MM.1S (cell line): ENCODE data around the gene PDE4A.
A peak's percentile ranks its signal among the peaks of the same experiment; 100 is the strongest.

ENCODE experiments used
- DNase-seq: peaks from one replicate; pipeline ENCODE4 v3.0.0-alpha.2; 2015
- H2AFZ ChIP-seq: fragments of 300-600 bp; sonication (generic); 2 replicates; pipeline ENCODE4 v1.6.0; 2016; ENCODE audit warnings: antibody characterized with exemption, low read length
- H3F3A ChIP-seq: fragments of 300-600 bp; sonication (generic); 2 replicates; pipeline ENCODE4 v1.6.1; 2016; ENCODE audit warnings: mild to moderate bottlenecking, antibody characterized with exemption, low read length, moderate library complexity, mixed read lengths; ENCODE audit not compliant: insufficient read depth
- H3K27ac ChIP-seq: fragments of 300-600 bp; sonication (generic); 2 replicates; pipeline ENCODE4 v1.5.1; 2016; ENCODE audit warnings: mild to moderate bottlenecking, low read length
- H3K27me3 ChIP-seq: fragments of 300-600 bp; sonication (generic); replicated peaks from 2 replicates; pipeline ENCODE4 v1.6.0; 2016; ENCODE audit warnings: low read length; ENCODE audit not compliant: insufficient read depth
- H3K36me3 ChIP-seq: fragments of 300-600 bp; sonication (generic); replicated peaks from 2 replicates; pipeline ENCODE4 v1.6.1; 2016; ENCODE audit warnings: mild to moderate bottlenecking, low read length, mixed read lengths; ENCODE audit not compliant: insufficient read depth
- H3K4me1 ChIP-seq: fragments of 300-600 bp; sonication (generic); 2 replicates; pipeline ENCODE4 v1.6.1; 2016; ENCODE audit warnings: low read length, mixed read lengths
- H3K4me2 ChIP-seq: fragments of 300-600 bp; sonication (generic); 2 replicates; pipeline ENCODE4 v1.6.0; 2016; ENCODE audit warnings: low read depth, low read length
- H3K4me3 ChIP-seq: fragments of 300-600 bp; sonication (generic); 2 replicates; pipeline ENCODE4 v1.5.1; 2016; ENCODE audit warnings: low read length, mixed read lengths
- H3K79me2 ChIP-seq: fragments of 300-600 bp; sonication (generic); 2 replicates; pipeline ENCODE4 v1.6.1; 2016; ENCODE audit warnings: mixed run types, low read length, mixed read lengths
- H3K9ac ChIP-seq: fragments of 300-600 bp; sonication (generic); 2 replicates; pipeline ENCODE4 v1.6.1; 2016; ENCODE audit warnings: low read length, mixed read lengths
- H3K9me2 ChIP-seq: fragments of 300-600 bp; sonication (generic); replicated peaks from 2 replicates; pipeline ENCODE4 v1.6.1; 2016; ENCODE audit warnings: mild to moderate bottlenecking, low read length, mixed read lengths; ENCODE audit not compliant: insufficient read depth
- H3K9me3 ChIP-seq: fragments of 300-600 bp; sonication (generic); replicated peaks from 2 replicates; pipeline ENCODE4 v1.6.1; 2016; ENCODE audit warnings: mild to moderate bottlenecking, low read length, mixed read lengths; ENCODE audit not compliant: insufficient read depth
- H4K20me1 ChIP-seq: fragments of 300-600 bp; sonication (generic); 2 replicates; pipeline ENCODE4 v1.6.1; 2016; ENCODE audit warnings: mild to moderate bottlenecking, low read length, moderate library complexity, mixed read lengths; ENCODE audit not compliant: insufficient read depth
- EZH2 ChIP-seq: fragments of 300-600 bp; sonication (generic); optimal IDR thresholded peaks from 2 replicates; pipeline ENCODE3; 2017; ENCODE audit warnings: low read depth, mild to moderate bottlenecking, antibody characterized with exemption, low read length, mixed read lengths
- EZH2phosphoT487 ChIP-seq: fragments of 300-600 bp; sonication (generic); IDR thresholded peaks from 2 replicates; pipeline ENCODE4 v1.6.1; 2018; ENCODE audit warnings: antibody characterized with exemption, low read length
- TF ChIP-seq, protein P1 (sequence below): fragments of 300-600 bp; sonication (generic); IDR thresholded peaks from 2 replicates; pipeline ENCODE4 v1.5.1; 2016; ENCODE audit warnings: antibody characterized with exemption, low read length, mixed read lengths

The PDE4A gene

DNA sequence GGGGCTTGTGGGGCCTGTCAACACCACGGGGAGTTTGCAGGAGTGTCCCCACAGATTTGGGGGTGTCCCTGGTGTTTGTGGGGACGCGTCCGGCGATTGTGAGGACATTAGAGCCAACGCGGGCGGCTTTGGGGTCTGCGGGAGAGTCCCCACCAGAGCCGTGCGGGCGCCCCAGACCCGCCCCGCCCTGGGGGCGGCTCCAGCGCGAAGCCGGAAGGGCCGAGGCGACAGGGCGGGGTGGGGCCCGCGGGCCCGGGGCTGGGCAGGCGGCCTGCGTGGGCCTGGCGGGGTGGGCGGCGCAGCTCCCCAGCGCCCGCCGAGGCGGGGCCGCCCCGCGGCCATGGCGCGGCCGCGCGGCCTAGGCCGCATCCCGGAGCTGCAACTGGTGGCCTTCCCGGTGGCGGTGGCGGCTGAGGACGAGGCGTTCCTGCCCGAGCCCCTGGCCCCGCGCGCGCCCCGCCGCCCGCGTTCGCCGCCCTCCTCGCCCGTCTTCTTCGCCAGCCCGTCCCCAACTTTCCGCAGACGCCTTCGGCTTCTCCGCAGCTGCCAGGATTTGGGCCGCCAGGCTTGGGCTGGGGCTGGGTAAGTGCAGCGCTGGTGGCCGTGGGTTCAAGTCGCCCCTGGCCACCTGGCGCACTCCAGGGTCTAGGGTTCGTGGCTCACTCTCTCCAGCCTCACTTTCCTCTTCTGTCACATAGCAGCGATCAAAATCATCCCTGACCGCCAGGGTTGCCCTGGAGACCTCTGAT, 10.3 kb downstream of the PDE4A start:
- Histone ChIP-seq H3K4me2 (no peak overlapping the region), H3K79me2 (peaks cover 18% of the 10 kb centered on the region), H2AFZ (no peak overlapping the region), H3K27ac (no peak overlapping the region), H3K9ac (no peak overlapping the region), H3K9me2 (no peaks in the 10 kb centered on the region), H4K20me1 (no peaks in the 10 kb centered on the region), H3K36me3 (no peaks in the 10 kb centered on the region), H3K9me3 (no peaks in the 10 kb centered on the region), H3K4me3 (no peak overlapping the region), H3K27me3 (no peaks in the 10 kb centered on the region), H3F3A (peaks cover 22% of the 10 kb centered on the region), H3K4me1 (peaks cover 16% of the 10 kb centered on the region)
- TF ChIP-seq EZH2 (no peak), EZH2phosphoT487 (no peak)
- TF ChIP-seq, protein P1, sequence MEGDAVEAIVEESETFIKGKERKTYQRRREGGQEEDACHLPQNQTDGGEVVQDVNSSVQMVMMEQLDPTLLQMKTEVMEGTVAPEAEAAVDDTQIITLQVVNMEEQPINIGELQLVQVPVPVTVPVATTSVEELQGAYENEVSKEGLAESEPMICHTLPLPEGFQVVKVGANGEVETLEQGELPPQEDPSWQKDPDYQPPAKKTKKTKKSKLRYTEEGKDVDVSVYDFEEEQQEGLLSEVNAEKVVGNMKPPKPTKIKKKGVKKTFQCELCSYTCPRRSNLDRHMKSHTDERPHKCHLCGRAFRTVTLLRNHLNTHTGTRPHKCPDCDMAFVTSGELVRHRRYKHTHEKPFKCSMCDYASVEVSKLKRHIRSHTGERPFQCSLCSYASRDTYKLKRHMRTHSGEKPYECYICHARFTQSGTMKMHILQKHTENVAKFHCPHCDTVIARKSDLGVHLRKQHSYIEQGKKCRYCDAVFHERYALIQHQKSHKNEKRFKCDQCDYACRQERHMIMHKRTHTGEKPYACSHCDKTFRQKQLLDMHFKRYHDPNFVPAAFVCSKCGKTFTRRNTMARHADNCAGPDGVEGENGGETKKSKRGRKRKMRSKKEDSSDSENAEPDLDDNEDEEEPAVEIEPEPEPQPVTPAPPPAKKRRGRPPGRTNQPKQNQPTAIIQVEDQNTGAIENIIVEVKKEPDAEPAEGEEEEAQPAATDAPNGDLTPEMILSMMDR: no peak
- no peak for DNase-seq

DNA sequence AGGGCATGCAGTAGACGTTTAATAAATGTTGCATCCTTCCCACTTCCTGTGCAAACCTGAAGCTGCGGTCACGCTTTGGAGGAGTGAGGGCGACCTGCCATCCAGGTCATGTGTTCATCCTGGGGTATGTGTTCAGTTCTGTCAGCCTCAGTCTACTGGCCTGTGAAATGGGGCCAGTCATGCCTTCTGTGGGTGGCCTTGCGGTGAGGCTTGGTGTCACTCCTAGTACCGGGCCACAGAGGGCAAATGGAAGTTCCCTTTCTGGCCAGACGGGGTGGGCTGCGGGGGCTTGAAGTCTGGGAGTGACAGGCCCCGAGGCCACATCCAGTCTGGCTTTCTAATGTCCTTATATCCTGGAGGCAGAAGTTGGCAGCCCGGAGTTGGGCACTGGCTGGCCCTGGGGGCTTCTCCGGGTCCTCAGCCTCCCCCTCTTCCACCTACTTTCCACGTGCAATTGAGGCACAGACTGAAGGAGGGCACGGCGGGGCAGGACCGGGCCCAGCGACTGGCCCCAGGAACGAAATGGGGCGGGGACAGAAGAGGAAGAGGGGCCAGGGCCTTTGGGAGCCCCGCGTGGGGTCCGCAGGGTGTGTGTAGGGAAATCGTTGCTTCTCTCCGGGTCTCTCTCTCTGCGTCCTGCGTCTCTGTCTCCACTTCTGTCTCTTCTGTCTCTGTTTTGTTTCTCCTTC, 11.1 kb downstream of the PDE4A start:
- no peaks in the 10 kb centered on the region for H3K9me3 ChIP-seq
- H3K4me2 ChIP-seq: peak overlapping the region; percentile 42; the same call in 1 of the 2 replicates
- H3K27ac ChIP-seq: no peak overlapping the region
- H3K27me3 ChIP-seq: no peaks in the 10 kb centered on the region
- H3K36me3 ChIP-seq: no peaks in the 10 kb centered on the region
- H3F3A ChIP-seq: peaks cover 15% of the 10 kb centered on the region
- peaks cover 16% of the 10 kb centered on the region for H3K4me1 ChIP-seq
- TF ChIP-seq EZH2phosphoT487 (no peak), EZH2 (no peak)
- TF ChIP-seq, protein P1: no peak
- no peak overlapping the region for H3K4me3 ChIP-seq
- peaks cover 13% of the 10 kb centered on the region for H3K79me2 ChIP-seq
- H2AFZ ChIP-seq: no peak overlapping the region
- no peak for DNase-seq
- H3K9ac ChIP-seq: no peak overlapping the region
- no peaks in the 10 kb centered on the region for H3K9me2 ChIP-seq
- no peaks in the 10 kb centered on the region for H4K20me1 ChIP-seq

- Histone ChIP-seq H3K36me3 (no peaks in the 10 kb centered on the region), H3K27ac (no peak overlapping the region), H3K4me3 (no peak overlapping the region; the same call in 1 of the 2 replicates), H3K4me1 (peaks cover 14% of the 10 kb centered on the region), H3K9ac (no peak overlapping the region), H3K9me3 (no peaks in the 10 kb centered on the region), H3K79me2 (peaks cover 11% of the 10 kb centered on the region), H2AFZ (no peak overlapping the region), H3K9me2 (no peaks in the 10 kb centered on the region), H3K27me3 (no peaks in the 10 kb centered on the region), H3F3A (peaks cover 14% of the 10 kb centered on the region), H3K4me2 (peak overlapping the region; percentile 42; the same call in 1 of the 2 replicates), H4K20me1 (no peaks in the 10 kb centered on the region)
- TF ChIP-seq EZH2 (no peak), EZH2phosphoT487 (no peak)
- TF ChIP-seq, protein P1: no peak
- no peak for DNase-seq
Measured at GRCh38 chr19:10431943-10432735, 11.8 kb downstream of the PDE4A start.
